AG04450 (cell line): ENCODE data around the gene CEP295NL. TPM values are rescaled to one million over a fixed set of nuclear protein-coding genes. Genes with fewer than 3 reads are reported as not detected.
"Not testable (repeated sequence)": the region's sequence is repeated elsewhere in the genome, so short reads cannot be mapped to it uniquely, and the experiment has no call there.

ENCODE experiments used
- CTCF ChIA-PET: fragments of 300-600, 350-600 bp; formaldehyde crosslinking; extraction: SDS; loops from one replicate; lab custom pipeline; 2022; ENCODE audit warnings: antibody characterized with exemption, inconsistent platforms; lab: Charles Lee
- POLR2A ChIA-PET: fragments of 350-600 bp; formaldehyde crosslinking; extraction: SDS; loops from one replicate; lab custom pipeline; 2021; ENCODE audit warnings: antibody characterized with exemption, inconsistent platforms; lab: Yijun Ruan, JAX
- DNase-seq: peaks from one replicate; pipeline ENCODE4 v3.0.0-alpha.2; 2011; ENCODE audit warnings: low read depth, low spot score
- H3K27ac ChIP-seq: one replicate; pipeline ENCODE4 v1.5.1; 2012; ENCODE audit warnings: low read depth, low read length, control low read depth
- H3K27me3 ChIP-seq: one replicate; pipeline ENCODE4 v1.6.0; 2012; ENCODE audit warnings: low read length; ENCODE audit not compliant: control insufficient read depth, insufficient read depth
- H3K4me3 ChIP-seq: 2 replicates; pipeline ENCODE4 v1.5.1; 2011; ENCODE audit warnings: mild to moderate bottlenecking, low read depth, low read length, control low read depth
- H3K9me3 ChIP-seq: 2 replicates; pipeline ENCODE4 v1.5.1; 2012; ENCODE audit warnings: low read length; ENCODE audit not compliant: control insufficient read depth, insufficient read depth
- CTCF ChIP-seq: IDR thresholded peaks from 2 replicates; pipeline ENCODE4 v1.5.1; 2011; ENCODE audit warnings: low read depth, low read length, control low read depth, inconsistent platforms
- polyA plus RNA-seq: library from polyadenylated mRNA; depleted of rRNA; stranded (reverse); fragments of >200 nt; gene quantifications from 2 replicates; pipeline ENCODE4 v1.2.3, GENCODE V29; 2011

The CEP295NL gene
- polyA plus RNA-seq, 1 experiment = 0.11 TPM

- Histone ChIP-seq H3K4me3 (no peak overlapping the region), H3K27ac (no peak overlapping the region), H3K27me3 (no peaks in the 10 kb centered on the region), H3K9me3 (no peaks in the 10 kb centered on the region)
- POLR2A ChIA-PET = no interaction called here
- no peak for DNase-seq
- TF ChIP-seq CTCF = no peak
- CTCF ChIA-PET = no interaction called here
These were observed 10.1 kb upstream of the CEP295NL start for GRCh38 chr17:78913115-78913514.

DNA sequence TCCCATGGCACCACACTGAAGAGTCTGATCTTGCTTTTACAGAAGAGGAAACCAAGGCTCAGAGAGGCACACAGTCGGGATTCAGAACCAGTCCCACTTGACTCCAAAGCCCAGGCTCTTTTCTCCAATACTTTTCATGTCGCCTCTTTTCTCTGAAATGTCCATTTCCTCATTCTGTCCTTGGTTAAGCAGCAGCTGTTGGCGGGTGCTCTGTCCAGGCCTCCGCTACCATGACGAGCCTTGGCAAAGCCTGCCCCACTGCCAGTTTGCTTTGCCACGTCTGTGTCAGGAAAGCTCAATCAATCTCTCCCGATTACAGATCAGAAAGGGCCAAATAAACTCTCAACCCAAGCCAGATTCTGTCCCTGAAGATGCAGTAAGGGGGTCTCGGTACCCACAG, 9.1 kb upstream of the CEP295NL start:
- Histone ChIP-seq H3K27me3 (no peaks in the 10 kb centered on the region), H3K4me3 (no peak overlapping the region), H3K9me3 (no peaks in the 10 kb centered on the region), H3K27ac (no peak overlapping the region)
- no peak for DNase-seq
- ChIA-PET POLR2A (interaction anchor here (0.7 kb wide), 1 partner anchor 10 kb away, joined by 6 read pairs; no protein-coding TSS in a partner anchor), CTCF (interaction anchor here (0.6 kb wide), 1 partner anchor 1852 kb away, joined by 4 read pairs; no protein-coding TSS in a partner anchor)
- no peak for TF ChIP-seq CTCF

- not testable (repeated sequence) for H3K9me3 ChIP-seq, H3K4me3 ChIP-seq, H3K27me3 ChIP-seq, DNase-seq, H3K27ac ChIP-seq
- CTCF ChIA-PET = interaction anchor here (0.6 kb wide), 1 partner anchor 1852 kb away, joined by 4 read pairs; no protein-coding TSS in a partner anchor
- POLR2A ChIA-PET = interaction anchor here (0.7 kb wide), 1 partner anchor 9 kb away, joined by 6 read pairs; no protein-coding TSS in a partner anchor
These were observed 8.5 kb upstream of the CEP295NL start for GRCh38 chr17:78911543-78911942.

DNA sequence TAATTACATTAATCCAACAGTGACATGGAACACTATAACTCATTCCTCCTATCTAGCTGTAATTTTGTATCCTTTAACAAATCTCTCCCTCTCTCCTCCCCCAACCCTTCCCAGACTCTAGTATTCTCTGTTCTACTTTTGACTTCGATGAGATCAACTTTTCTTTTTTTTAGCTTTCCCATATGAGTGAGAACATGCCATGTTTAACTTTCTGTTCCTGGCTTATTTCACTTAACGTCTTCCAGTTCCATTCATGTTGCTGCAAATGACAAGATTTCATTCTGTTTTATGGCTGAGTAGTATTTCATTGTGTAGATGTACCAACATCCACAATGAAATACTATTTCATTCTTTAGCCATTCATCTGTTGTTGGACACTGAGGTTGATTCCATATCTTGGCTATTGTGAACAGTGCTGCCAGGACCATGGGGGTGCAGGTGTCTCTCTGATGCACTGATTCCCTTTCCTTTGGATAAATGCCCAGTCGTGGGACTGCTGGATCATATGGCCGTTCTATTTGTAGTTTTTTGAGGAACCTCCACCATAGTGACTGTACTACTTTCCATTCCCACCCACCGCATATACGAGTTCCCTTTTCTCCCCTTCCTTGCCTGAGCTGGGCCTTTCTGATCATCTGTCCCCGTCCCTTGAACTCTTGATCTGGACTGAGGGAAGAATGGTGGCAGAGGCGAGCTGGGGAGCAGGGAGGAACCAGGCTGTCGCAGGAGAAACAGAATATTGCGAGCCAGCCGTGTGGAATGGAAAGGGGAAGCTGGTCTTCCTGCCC, 7.7 kb upstream of the CEP295NL start:
- no peaks in the 10 kb centered on the region for H3K9me3 ChIP-seq
- H3K27ac ChIP-seq = no peak overlapping the region
- H3K4me3 ChIP-seq = no peak overlapping the region
- no peaks in the 10 kb centered on the region for H3K27me3 ChIP-seq
- ChIA-PET POLR2A (no interaction called here), CTCF (no interaction called here)
- DNase-seq = no peak
- no peak for TF ChIP-seq CTCF

GRCh38 chr17:78908426-78908825, 5.4 kb upstream of the CEP295NL start:
- TF ChIP-seq CTCF = no peak
- DNase-seq = no peak
- ChIA-PET POLR2A (interaction anchor here (0.6 kb wide), 1 partner anchor 29 kb away, joined by 3 read pairs; no protein-coding TSS in a partner anchor), CTCF (interaction anchor here (1.6 kb wide), 1 partner anchor 43 kb away, joined by 4 read pairs; no protein-coding TSS in a partner anchor)
- Histone ChIP-seq H3K9me3 (no peaks in the 10 kb centered on the region), H3K27ac (no peak overlapping the region), H3K27me3 (no peaks in the 10 kb centered on the region), H3K4me3 (no peak overlapping the region)
